ENCODE data around the gene DLX6. TPM values are rescaled to one million over a fixed set of nuclear protein-coding genes. Genes with fewer than 3 reads are reported as not detected.

DLX6 gene
- total RNA-seq, 1 donor from 2014 or later: 25.5 TPM

DNA sequence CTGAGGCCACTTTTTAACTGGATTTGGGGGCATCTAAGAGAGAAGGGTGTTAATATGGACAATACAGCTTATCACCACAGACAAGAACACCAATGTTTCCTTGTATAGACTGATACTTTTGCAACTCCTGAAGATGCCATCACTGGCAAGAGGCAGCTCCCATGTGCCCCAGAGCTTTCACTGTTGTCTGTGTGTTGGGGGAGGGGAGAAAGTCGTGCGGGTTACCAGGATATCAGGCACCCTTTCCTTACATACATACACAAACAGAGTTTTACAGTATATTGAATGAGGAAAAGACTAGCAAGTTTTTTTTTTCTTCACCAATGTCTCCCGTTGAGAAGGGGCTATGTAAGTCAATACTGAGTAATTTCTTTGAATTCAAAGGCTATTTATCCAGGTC, 4.1 kb upstream of the DLX6 start:
- Mint-ChIP-seq H3K27me3 (peaks cover 94% of the 10 kb centered on the region), H3K36me3 (no peaks in the 10 kb centered on the region), H3K27ac (peak overlapping the region; percentile 50), H3K4me3 (peak overlapping the region; percentile 95), H3K9me3 (no peaks in the 10 kb centered on the region), H3K4me1 (ENCODE audit: unreplicated experiment) (peaks cover 49% of the 10 kb centered on the region)
- no peak for DNase-seq (ENCODE audit: extremely low spot score, unreplicated experiment)
- TF ChIP-seq, protein P1, sequence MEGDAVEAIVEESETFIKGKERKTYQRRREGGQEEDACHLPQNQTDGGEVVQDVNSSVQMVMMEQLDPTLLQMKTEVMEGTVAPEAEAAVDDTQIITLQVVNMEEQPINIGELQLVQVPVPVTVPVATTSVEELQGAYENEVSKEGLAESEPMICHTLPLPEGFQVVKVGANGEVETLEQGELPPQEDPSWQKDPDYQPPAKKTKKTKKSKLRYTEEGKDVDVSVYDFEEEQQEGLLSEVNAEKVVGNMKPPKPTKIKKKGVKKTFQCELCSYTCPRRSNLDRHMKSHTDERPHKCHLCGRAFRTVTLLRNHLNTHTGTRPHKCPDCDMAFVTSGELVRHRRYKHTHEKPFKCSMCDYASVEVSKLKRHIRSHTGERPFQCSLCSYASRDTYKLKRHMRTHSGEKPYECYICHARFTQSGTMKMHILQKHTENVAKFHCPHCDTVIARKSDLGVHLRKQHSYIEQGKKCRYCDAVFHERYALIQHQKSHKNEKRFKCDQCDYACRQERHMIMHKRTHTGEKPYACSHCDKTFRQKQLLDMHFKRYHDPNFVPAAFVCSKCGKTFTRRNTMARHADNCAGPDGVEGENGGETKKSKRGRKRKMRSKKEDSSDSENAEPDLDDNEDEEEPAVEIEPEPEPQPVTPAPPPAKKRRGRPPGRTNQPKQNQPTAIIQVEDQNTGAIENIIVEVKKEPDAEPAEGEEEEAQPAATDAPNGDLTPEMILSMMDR (conservative IDR thresholded peaks at IDR 0.05): no peak

DNA sequence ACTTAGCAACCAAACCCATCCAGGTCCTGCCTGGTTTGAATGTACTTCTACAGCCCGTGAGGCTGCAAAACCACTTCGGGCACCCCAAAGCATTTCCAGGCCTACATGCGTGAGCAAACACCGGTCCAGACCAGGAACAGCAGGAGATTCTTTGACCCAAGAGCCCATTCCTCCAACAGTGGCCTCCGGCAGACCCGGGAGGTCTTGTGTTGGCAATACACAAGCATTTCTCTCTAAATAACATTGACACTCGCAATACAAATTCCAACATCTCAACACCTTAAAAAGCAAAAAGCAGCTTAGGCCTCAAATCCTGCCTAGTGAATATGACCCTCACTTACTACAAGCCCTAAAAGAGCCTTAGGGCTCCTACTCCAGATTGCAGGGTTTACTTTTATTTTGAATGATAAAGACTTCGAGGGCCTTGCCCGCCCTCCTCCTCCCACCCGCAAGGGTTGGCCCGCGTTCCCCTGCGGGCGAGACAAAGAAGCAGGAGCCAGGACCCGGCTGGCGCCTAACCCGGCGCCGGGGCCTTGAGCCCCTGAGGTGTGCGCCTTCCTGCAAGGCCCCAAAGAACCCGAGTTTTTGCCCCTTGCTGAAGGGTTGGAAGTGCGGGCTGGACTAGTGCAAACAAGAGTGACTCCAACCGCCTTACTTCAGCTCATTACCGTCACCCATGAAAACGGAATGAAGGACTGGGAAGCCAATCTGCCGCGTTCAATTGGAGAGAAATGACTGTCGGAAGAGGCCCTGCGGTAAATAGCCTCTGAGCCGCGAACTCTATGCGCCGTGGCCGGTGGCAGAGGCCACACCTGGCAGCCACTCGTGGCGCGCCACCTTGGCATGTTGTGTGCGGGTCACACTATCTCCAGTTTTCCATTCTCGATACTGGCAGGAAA, 3.4 kb upstream of the DLX6 start:
- peaks cover 42% of the 10 kb centered on the region for H3K4me1 Mint-ChIP-seq (ENCODE audit: unreplicated experiment)
- peak overlapping the region; percentile 51 for H3K27ac Mint-ChIP-seq
- H3K4me3 Mint-ChIP-seq: peak overlapping the region; percentile 95
- peaks cover 92% of the 10 kb centered on the region for H3K27me3 Mint-ChIP-seq
- no peaks in the 10 kb centered on the region for H3K9me3 Mint-ChIP-seq
- TF ChIP-seq, protein P1 (conservative IDR thresholded peaks at IDR 0.05): no peak
- H3K36me3 Mint-ChIP-seq: no peaks in the 10 kb centered on the region
- no peak for DNase-seq (ENCODE audit: extremely low spot score, unreplicated experiment)

DNA sequence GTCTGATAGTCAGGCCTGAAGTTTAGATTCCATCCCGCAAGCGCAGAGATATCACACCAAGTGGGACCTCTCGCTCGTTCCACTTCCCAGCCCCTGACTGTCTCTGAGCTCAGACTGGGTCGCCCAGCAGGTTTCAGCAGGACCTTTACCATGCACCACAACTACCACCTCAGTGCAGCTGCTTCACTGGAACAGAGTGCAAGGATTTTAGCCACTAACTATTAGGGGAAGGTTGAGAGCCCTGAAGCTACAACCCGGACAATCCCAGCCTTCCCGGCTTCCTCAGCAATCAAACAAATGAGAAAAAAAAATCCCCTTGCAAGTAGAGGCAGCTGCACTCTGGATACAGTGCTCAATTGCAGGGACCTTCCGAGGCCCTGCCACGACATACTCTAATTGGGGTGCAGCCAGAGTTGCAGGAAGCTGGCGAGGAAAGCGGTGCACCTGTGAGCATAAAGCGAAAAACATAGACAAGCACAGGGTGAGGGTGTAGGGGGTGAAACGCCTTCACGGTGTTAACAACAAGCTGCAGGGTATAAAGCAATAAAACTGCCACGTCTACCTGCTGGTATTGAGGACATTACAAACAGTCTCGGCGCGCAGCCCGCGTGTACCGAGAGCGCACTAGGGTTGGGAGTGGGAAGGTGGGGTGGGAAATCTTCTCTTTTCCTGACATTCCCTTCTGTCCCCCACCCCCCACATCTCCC, 2.6 kb upstream of the DLX6 start:
- peaks cover 92% of the 10 kb centered on the region for H3K27me3 Mint-ChIP-seq
- peak overlapping the region; percentile 51 for H3K27ac Mint-ChIP-seq
- peaks cover 4% of the 10 kb centered on the region for H3K36me3 Mint-ChIP-seq
- peaks cover 35% of the 10 kb centered on the region for H3K4me1 Mint-ChIP-seq (ENCODE audit: unreplicated experiment)
- H3K9me3 Mint-ChIP-seq: no peaks in the 10 kb centered on the region
- TF ChIP-seq, protein P1 (conservative IDR thresholded peaks at IDR 0.05): no peak
- DNase-seq (ENCODE audit: extremely low spot score, unreplicated experiment): no peak
- H3K4me3 Mint-ChIP-seq: peak overlapping the region; percentile 95

DNA sequence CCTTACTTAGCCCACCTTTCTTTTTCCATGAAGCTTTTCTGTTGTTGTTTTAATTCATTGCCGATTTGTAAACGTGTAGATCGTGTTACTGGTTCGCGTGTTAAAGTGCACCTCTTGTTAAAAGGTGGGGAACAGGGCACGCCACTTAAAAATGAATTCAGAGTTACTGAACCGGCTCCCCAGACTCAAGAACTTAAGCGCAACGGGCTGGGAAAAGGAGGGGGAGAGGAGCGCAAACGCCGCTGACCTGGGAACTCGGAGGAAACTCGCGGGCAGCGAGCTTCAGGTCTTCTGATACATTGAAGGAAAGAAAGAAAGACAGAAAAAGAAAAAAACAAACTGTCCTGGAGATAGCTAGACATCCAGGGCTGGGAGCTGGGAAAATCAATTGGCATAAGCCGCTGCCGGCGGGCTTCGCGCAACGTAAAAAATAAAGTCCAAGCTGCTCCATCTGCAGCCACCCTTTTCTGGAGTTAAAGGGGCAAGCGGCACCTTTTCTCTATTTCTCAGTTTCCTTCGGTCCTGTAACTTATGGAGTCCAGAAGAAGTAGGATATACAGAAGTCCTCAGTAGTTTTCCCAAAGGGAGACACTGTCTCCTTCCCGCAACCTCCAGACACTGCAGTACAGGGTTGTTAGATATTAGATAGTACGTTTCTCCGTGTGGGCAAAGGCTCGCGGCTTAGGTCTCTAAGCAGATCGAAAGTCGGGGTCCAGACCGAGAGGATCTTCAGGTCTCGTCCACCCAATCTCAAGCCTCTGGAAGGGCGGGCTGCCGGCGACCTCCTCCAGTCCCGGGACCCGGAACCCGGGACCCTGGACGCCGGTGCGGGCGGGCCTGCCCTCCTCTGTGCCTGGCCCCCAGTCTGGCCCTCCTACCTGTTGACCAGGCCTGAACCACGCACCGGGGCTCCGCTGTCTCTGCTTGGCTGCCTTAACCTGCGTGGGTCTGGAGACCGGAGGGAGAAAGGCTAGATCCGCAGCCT, 1.8 kb upstream of the DLX6 start:
- TF ChIP-seq, protein P1 (conservative IDR thresholded peaks at IDR 0.05): no peak
- Mint-ChIP-seq H3K9me3 (no peaks in the 10 kb centered on the region), H3K4me1 (ENCODE audit: unreplicated experiment) (peaks cover 30% of the 10 kb centered on the region), H3K4me3 (peak overlapping the region; percentile 95), H3K27me3 (peaks cover 92% of the 10 kb centered on the region), H3K27ac (peak overlapping the region; percentile 51), H3K36me3 (peaks cover 9% of the 10 kb centered on the region)
- DNase-seq (ENCODE audit: extremely low spot score, unreplicated experiment): no peak
